DOHH2 (cell line): ENCODE results near the gene TBX4.

ENCODE experiments used
- H3F3A ChIP-seq: fragments of 200-600 bp; sonication (generic), shearing (Covaris generic); 2 replicates; pipeline ENCODE4 v1.6.0; 2016; ENCODE audit warnings: antibody characterized with exemption, mild to moderate bottlenecking; ENCODE audit not compliant: control insufficient read depth, insufficient read depth
- H3K27ac ChIP-seq: fragments of 200-600 bp; sonication (generic); 2 replicates; pipeline ENCODE4 v1.5.1; 2014; ENCODE audit warnings: low read depth, mild to moderate bottlenecking, low read length, moderate library complexity
- H3K27me3 ChIP-seq: fragments of 200-600 bp; sonication (generic); 2 replicates; pipeline ENCODE4 v1.6.1; 2014; ENCODE audit warnings: mild to moderate bottlenecking, low read length, mixed read lengths; ENCODE audit not compliant: control insufficient read depth
- H3K36me3 ChIP-seq: fragments of 200-600 bp; sonication (generic); 2 replicates; pipeline ENCODE4 v1.6.1; 2014; ENCODE audit warnings: mild to moderate bottlenecking, low read length, moderate library complexity, mixed read lengths; ENCODE audit not compliant: control insufficient read depth
- H3K4me1 ChIP-seq: fragments of 200-600 bp; sonication (generic); 2 replicates; pipeline ENCODE4 v1.6.1; 2014; ENCODE audit warnings: mild to moderate bottlenecking, low read length, mixed read lengths; ENCODE audit not compliant: control insufficient read depth
- H3K4me2 ChIP-seq: fragments of 200-600 bp; sonication (generic); 2 replicates; pipeline ENCODE4 v1.6.0; 2014; ENCODE audit warnings: mild to moderate bottlenecking, low read length, moderate library complexity
- H3K4me3 ChIP-seq: fragments of 200-600 bp; sonication (generic); 2 replicates; pipeline ENCODE4 v1.5.1; 2014; ENCODE audit warnings: mild to moderate bottlenecking, low read length, mixed read lengths
- H3K79me2 ChIP-seq: fragments of 200-600 bp; sonication (generic); 2 replicates; pipeline ENCODE4 v1.6.1; 2014; ENCODE audit warnings: mild to moderate bottlenecking, low read length, mixed read lengths; ENCODE audit not compliant: control insufficient read depth
- H3K9me2 ChIP-seq: fragments of 200-600 bp; sonication (generic); replicated peaks from 2 replicates; pipeline ENCODE4 v1.6.1; 2014; ENCODE audit warnings: mild to moderate bottlenecking, low read length, mixed read lengths; ENCODE audit not compliant: control insufficient read depth
- H3K9me3 ChIP-seq: fragments of 200-600 bp; sonication (generic); 2 replicates; pipeline ENCODE4 v1.6.1; 2014; ENCODE audit warnings: antibody characterized with exemption, low read length, mixed read lengths; ENCODE audit not compliant: control insufficient read depth, insufficient read depth
- H4K20me1 ChIP-seq: fragments of 200-600 bp; sonication (generic); 2 replicates; pipeline ENCODE4 v1.6.0; 2014; ENCODE audit warnings: low read depth, mild to moderate bottlenecking, antibody characterized with exemption, low read length, moderate library complexity; ENCODE audit not compliant: control insufficient read depth, insufficient read depth
- CTCF ChIP-seq: fragments of 200-600 bp; sonication (generic); IDR thresholded peaks from one replicate; pipeline ENCODE4 v1.5.1; 2014; ENCODE audit warnings: antibody characterized with exemption, mild to moderate bottlenecking, low read depth, low read length; ENCODE audit not compliant: poor library complexity, severe bottlenecking
- EZH2phosphoT487 ChIP-seq: fragments of 200-600 bp; sonication (generic); IDR thresholded peaks from 2 replicates; pipeline ENCODE4 v1.6.1; 2017; ENCODE audit warnings: borderline replicate concordance, mild to moderate bottlenecking, antibody characterized with exemption, low read length, moderate library complexity, mixed read lengths

The TBX4 gene

GRCh38 chr17:61474934-61475333 is 22.7 kb downstream of the TBX4 start:
- no peaks in the 10 kb centered on the region for H3K36me3 ChIP-seq
- H3K79me2 ChIP-seq, result no peaks in the 10 kb centered on the region
- no peaks in the 10 kb centered on the region for H3K4me1 ChIP-seq
- no peaks in the 10 kb centered on the region for H3K9me2 ChIP-seq
- no peaks in the 10 kb centered on the region for H3F3A ChIP-seq
- H3K4me2 ChIP-seq, result no peak overlapping the region
- no peaks in the 10 kb centered on the region for H4K20me1 ChIP-seq
- H3K4me3 ChIP-seq, result no peak overlapping the region
- no peak overlapping the region for H3K27ac ChIP-seq
- no peaks in the 10 kb centered on the region for H3K27me3 ChIP-seq
- H3K9me3 ChIP-seq, result no peaks in the 10 kb centered on the region
- no peak for TF ChIP-seq CTCF
- TF ChIP-seq EZH2phosphoT487, result no peak

- Histone ChIP-seq H3K27ac (no peak overlapping the region), H3K79me2 (no peaks in the 10 kb centered on the region), H4K20me1 (no peaks in the 10 kb centered on the region), H3K4me1 (no peaks in the 10 kb centered on the region), H3K9me3 (no peaks in the 10 kb centered on the region), H3K27me3 (no peaks in the 10 kb centered on the region), H3K4me3 (no peak overlapping the region), H3K9me2 (no peaks in the 10 kb centered on the region), H3F3A (no peaks in the 10 kb centered on the region), H3K36me3 (no peaks in the 10 kb centered on the region), H3K4me2 (no peak overlapping the region)
- TF ChIP-seq EZH2phosphoT487 (no peak), CTCF (no peak)
Measured at GRCh38 chr17:61475726-61476125, 23.5 kb downstream of the TBX4 start.

GRCh38 chr17:61476476-61477203 is 24.4 kb downstream of the TBX4 start:
- Histone ChIP-seq H3K27me3 (no peaks in the 10 kb centered on the region), H3K4me3 (no peak overlapping the region), H3K9me2 (no peaks in the 10 kb centered on the region), H3K4me2 (no peak overlapping the region), H3K27ac (no peak overlapping the region), H3K36me3 (no peaks in the 10 kb centered on the region), H4K20me1 (no peaks in the 10 kb centered on the region), H3K4me1 (no peaks in the 10 kb centered on the region), H3K9me3 (no peaks in the 10 kb centered on the region), H3K79me2 (no peaks in the 10 kb centered on the region), H3F3A (no peaks in the 10 kb centered on the region)
- TF ChIP-seq CTCF (no peak), EZH2phosphoT487 (no peak)
